ENCODE measurements around the gene AIFM1.

DNA sequence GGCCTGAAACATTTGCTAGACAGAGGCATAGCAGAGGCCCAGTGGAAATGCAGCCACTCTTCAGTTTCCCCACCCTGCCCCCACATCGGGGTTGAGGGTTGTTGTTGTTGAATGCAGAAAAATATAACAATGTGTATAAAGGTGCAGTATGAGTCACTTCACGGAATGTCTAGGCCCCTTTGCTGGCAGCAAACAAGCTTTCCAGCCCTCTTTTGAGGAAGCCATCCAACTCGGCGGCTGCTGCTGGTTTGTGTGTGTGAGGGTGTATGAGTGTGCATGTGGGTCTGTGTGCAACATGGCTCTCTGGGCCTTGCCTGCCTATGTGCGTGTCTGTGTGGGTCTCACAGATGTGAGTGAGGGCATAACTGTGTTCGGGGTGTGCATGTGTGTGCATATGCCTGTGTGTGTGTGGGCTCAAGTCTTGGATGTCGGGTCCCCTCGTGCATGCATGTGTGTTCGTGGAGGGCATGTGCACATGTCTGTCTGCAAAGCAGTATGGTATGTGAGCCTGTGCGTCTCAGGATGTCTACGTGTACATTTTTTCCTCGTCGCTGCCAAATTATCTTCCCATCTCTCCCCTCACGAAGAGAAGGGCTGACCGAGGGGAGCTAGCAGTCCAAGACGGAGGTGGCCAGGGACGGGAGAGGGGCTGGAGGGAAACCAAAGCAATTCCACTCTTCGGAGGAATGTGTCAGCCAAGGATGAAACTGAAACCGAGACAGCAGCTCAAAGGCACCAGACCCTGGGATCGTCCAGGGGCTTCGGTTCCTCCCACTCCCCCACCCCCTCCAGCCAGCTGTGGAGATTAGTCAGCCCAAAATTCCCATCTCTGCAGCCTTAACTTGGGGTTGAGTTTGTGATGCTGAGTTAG lies 47.0 kb downstream of the AIFM1 start:
- TF ChIP-seq POLR2A (IDR thresholded peaks at IDR 0.05; ENCODE audit: low read depth) (no peak), POLR2AphosphoS5 (IDR thresholded peaks at IDR 0.05) (no peak)
- TF ChIP-seq, protein P1, sequence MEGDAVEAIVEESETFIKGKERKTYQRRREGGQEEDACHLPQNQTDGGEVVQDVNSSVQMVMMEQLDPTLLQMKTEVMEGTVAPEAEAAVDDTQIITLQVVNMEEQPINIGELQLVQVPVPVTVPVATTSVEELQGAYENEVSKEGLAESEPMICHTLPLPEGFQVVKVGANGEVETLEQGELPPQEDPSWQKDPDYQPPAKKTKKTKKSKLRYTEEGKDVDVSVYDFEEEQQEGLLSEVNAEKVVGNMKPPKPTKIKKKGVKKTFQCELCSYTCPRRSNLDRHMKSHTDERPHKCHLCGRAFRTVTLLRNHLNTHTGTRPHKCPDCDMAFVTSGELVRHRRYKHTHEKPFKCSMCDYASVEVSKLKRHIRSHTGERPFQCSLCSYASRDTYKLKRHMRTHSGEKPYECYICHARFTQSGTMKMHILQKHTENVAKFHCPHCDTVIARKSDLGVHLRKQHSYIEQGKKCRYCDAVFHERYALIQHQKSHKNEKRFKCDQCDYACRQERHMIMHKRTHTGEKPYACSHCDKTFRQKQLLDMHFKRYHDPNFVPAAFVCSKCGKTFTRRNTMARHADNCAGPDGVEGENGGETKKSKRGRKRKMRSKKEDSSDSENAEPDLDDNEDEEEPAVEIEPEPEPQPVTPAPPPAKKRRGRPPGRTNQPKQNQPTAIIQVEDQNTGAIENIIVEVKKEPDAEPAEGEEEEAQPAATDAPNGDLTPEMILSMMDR (IDR thresholded peaks at IDR 0.05), result no peak
